ENCODE results near the gene MPO. TPM values are rescaled to one million over a fixed set of nuclear protein-coding genes. Genes with fewer than 3 reads are reported as not detected.
A peak's percentile ranks its signal among the peaks of the same experiment; 100 is the strongest.

The MPO gene
- total RNA-seq, 1 donor from 2014 or later = not detected

DNA sequence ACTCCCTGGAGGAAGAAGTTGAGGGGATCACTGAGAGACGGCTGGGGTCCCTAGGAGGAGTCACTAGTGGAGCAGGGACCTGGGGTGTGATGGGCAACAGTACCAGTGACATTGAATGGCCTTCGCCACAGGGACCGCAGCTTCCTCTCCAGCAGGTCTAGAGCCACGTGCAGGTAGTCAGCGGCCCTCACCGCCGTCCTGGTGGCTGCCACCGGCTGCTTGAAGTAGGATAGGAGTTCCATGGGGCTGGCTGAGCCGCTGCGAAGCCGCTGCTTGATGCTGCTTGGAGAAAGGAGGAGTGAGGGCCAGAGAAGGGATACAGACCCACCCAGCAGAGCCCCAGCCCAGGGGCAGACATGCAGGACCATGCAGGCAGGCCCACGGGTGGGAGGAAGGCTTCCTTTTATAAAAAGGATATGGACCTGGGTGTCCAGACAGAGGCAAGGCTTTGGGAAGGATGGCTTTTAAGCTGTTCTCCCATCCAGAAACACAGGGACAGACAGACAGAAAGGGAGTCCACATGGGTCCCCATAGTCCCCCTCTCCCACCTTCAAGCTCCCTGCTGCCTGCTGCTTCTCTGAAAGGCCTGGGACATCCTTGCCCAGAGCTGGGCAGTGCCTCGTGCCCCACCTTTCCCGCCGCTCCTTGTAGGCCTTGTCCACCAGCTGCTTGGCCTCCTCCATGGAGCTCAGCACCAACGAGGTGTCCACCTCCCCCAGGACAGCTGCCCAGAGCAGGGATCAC lies 827 bp downstream of the MPO start:
- Mint-ChIP-seq H3K4me1 (ENCODE audit: low read depth) (no peaks in the 10 kb centered on the region), H3K4me3 (ENCODE audit: unreplicated experiment) (no peak overlapping the region), H3K9me3 (ENCODE audit: low read depth) (no peaks in the 10 kb centered on the region), H3K27ac (ENCODE audit: unreplicated experiment) (no peak overlapping the region), H3K36me3 (ENCODE audit: low read depth) (no peaks in the 10 kb centered on the region), H3K27me3 (ENCODE audit: low read depth) (peaks cover 22% of the 10 kb centered on the region)
- no peak for DNase-seq (ENCODE audit: low spot score)
- TF ChIP-seq, protein P1, sequence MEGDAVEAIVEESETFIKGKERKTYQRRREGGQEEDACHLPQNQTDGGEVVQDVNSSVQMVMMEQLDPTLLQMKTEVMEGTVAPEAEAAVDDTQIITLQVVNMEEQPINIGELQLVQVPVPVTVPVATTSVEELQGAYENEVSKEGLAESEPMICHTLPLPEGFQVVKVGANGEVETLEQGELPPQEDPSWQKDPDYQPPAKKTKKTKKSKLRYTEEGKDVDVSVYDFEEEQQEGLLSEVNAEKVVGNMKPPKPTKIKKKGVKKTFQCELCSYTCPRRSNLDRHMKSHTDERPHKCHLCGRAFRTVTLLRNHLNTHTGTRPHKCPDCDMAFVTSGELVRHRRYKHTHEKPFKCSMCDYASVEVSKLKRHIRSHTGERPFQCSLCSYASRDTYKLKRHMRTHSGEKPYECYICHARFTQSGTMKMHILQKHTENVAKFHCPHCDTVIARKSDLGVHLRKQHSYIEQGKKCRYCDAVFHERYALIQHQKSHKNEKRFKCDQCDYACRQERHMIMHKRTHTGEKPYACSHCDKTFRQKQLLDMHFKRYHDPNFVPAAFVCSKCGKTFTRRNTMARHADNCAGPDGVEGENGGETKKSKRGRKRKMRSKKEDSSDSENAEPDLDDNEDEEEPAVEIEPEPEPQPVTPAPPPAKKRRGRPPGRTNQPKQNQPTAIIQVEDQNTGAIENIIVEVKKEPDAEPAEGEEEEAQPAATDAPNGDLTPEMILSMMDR (IDR thresholded peaks at IDR 0.05) = no peak

DNA sequence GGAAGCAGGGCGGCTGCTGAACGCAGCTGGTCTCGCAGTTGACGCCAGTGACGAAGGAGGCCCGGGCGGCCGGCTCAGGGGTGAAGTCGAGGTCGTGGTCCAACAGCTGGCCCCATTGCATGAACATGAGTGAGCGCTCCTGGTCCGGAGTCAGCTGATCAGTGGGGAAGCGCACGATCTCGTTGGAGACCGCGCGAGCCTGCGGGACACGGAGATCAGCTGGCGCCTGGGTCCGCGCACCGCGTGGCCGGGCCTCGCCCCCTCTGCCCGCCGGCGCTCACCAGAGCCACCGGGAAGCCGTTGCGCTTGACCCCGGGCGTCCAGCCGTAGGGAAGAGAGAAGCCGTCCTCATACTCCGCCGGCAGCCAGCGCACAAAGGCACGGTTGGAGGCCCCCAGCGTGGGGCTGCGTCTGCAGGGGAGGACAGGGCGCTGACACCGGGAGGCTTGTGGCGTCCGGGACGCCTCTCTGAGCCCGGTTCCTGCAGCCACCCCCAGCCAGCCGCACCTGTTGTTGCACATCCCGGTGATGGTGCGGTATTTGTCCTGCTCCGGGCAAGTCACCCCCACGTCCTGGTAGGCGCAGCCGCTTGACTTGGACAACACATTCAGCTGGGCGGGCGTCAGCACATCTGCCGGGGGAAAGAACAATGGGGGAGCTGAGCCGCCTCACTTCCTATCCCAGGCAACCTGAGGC lies 1.6 kb downstream of the MPO start:
- DNase-seq (ENCODE audit: low spot score) = no peak
- Mint-ChIP-seq H3K9me3 (ENCODE audit: low read depth) (no peaks in the 10 kb centered on the region), H3K27ac (ENCODE audit: unreplicated experiment) (no peak overlapping the region), H3K4me1 (ENCODE audit: low read depth) (no peaks in the 10 kb centered on the region), H3K4me3 (ENCODE audit: unreplicated experiment) (no peak overlapping the region), H3K27me3 (ENCODE audit: low read depth) (peaks cover 24% of the 10 kb centered on the region), H3K36me3 (ENCODE audit: low read depth) (no peaks in the 10 kb centered on the region)
- TF ChIP-seq, protein P1 (IDR thresholded peaks at IDR 0.05) = no peak

DNA sequence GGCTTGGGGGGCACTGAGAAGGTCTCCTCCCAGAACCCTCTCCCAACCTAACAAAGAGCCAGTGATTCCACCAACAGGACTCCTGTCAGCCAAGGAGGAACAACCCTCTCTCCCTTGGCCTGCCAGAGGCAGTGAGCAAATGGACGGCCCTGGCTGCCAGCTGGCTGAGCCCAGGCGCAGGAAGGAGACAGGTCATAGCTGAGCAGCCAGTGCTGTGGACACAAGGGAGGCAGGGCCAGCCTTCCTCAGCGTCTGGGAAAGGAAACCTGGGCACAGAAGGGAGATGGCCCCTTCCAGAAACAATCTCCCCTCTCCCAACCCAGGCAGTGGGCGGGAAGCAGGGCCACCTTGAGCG lies 2.1 kb downstream of the MPO start:
- H3K36me3 Mint-ChIP-seq (ENCODE audit: low read depth) = no peaks in the 10 kb centered on the region
- TF ChIP-seq, protein P1 (IDR thresholded peaks at IDR 0.05) = no peak
- no peak overlapping the region for H3K27ac Mint-ChIP-seq (ENCODE audit: unreplicated experiment)
- H3K4me1 Mint-ChIP-seq (ENCODE audit: low read depth) = no peaks in the 10 kb centered on the region
- no peak for DNase-seq (ENCODE audit: low spot score)
- peaks cover 28% of the 10 kb centered on the region for H3K27me3 Mint-ChIP-seq (ENCODE audit: low read depth)
- no peaks in the 10 kb centered on the region for H3K9me3 Mint-ChIP-seq (ENCODE audit: low read depth)
- H3K4me3 Mint-ChIP-seq (ENCODE audit: unreplicated experiment) = no peak overlapping the region

DNA sequence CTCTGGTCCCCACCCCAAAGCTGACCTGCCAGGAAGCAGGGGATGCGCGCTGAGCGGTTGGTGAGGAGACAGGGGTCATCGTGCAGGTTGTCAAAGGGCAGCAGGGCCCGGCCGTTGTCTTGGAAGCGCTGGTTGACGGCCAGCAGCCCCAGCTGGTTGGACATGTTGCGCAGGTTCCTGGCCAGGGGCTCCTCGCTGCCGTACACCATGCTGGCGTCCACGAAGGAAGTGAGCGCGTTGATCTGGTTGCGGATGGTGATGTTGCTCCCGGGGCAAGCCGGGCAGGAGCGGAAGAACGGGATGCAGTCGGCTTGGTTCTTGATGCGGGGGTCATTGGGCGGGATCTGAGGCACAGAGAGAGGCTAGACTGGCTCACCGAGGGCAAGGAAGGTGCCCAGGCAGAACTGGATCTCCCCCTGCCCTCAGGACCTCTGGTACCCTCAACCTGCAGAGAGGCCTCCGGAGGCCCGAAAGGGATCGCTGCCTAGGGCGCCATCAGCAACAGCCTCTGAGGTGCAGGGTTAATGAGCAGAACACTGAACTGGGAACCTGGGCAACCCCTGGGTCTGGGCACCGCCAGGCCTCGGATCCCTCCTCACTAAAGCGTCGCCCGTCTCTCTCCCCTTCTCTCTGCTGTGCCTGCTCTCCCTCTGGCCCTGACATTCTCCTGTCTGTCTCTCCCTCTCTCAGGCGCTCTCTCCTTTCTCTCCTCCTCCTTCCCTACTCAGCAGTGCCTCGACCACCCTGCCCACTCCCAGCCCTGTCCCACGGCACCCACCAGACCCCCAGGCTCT lies 2.7 kb downstream of the MPO start:
- H3K36me3 Mint-ChIP-seq (ENCODE audit: low read depth) = no peaks in the 10 kb centered on the region
- no peak for DNase-seq (ENCODE audit: low spot score)
- H3K9me3 Mint-ChIP-seq (ENCODE audit: low read depth) = no peaks in the 10 kb centered on the region
- H3K27me3 Mint-ChIP-seq (ENCODE audit: low read depth) = peaks cover 27% of the 10 kb centered on the region
- no peaks in the 10 kb centered on the region for H3K4me1 Mint-ChIP-seq (ENCODE audit: low read depth)
- no peak overlapping the region for H3K4me3 Mint-ChIP-seq (ENCODE audit: unreplicated experiment)
- no peak overlapping the region for H3K27ac Mint-ChIP-seq (ENCODE audit: unreplicated experiment)
- TF ChIP-seq, protein P1 (IDR thresholded peaks at IDR 0.05) = no peak

DNA sequence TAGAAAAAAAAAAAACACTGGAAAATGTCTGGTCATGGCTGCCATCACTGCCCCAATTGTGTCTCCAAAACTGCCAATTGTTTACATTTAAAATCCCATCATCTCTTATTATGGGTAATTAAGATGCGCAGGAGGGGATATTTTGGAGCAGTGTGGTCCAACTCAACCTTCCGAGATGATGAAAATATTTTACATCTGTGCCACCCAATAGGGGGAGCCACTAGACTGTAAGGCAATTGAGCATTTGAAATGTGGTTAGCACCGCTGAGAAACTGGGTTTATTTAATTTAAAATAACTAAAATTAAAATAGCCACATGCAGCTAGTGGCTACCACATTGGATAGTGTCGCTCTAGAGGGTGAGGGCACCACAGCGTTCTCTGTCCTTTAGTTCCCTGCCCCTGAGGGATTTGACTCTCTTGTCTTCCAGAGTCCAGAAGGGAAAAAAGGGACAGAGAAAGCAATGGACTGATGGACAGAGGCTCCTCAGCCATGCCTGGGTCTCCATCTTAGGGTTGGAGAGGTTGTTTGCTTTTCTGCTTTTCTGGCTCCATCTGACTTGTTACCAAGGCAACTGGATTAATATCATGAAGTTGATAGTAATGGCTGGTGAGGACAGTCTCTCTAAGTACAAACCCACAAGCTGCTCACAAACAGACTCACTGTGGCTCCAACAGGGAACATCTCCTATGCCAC lies 3.5 kb downstream of the MPO start:
- H3K36me3 Mint-ChIP-seq (ENCODE audit: low read depth) = no peaks in the 10 kb centered on the region
- H3K9me3 Mint-ChIP-seq (ENCODE audit: low read depth) = no peaks in the 10 kb centered on the region
- peaks cover 32% of the 10 kb centered on the region for H3K27me3 Mint-ChIP-seq (ENCODE audit: low read depth)
- no peak overlapping the region for H3K27ac Mint-ChIP-seq (ENCODE audit: unreplicated experiment)
- no peak overlapping the region for H3K4me3 Mint-ChIP-seq (ENCODE audit: unreplicated experiment)
- TF ChIP-seq, protein P1 (IDR thresholded peaks at IDR 0.05) = peak; percentile 59
- H3K4me1 Mint-ChIP-seq (ENCODE audit: low read depth) = no peaks in the 10 kb centered on the region
- DNase-seq (ENCODE audit: low spot score) = no peak

All from chondrocyte (in vitro differentiated cells).